Peyer's patch (tissue), 4 donors: ENCODE results near the gene SMCP. TPM values are rescaled to one million over a fixed set of nuclear protein-coding genes. Genes with fewer than 3 reads are reported as not detected.

Experiments
- DNase-seq, 3 donors: peaks; one replicate each; pipeline ENCODE4 v3.0.0-alpha.2; 2017 to 2019
- H3K27ac ChIP-seq, 4 donors: fragments of 200-600 bp; sonication (generic); one replicate each; pipeline ENCODE4 v1.5.1; 2016 to 2019
- H3K27me3 ChIP-seq, 2 donors: fragments of 200-600 bp; sonication (generic); one replicate each; pipeline ENCODE4 v1.5.1; 2019
- H3K36me3 ChIP-seq, 3 donors: fragments of 200-600 bp; sonication (generic); one replicate each; pipeline ENCODE4 v1.5.1; 2016 to 2019
- H3K4me1 ChIP-seq, 4 donors: fragments of 200-600 bp; sonication (generic); one replicate each; pipeline ENCODE4 v1.5.1; 2016 to 2019
- H3K4me3 ChIP-seq, 4 donors: fragments of 200-600 bp; sonication (generic); 1 replicate in 3 of 4; 2 replicates in 1 of 4; pipeline ENCODE4 v1.5.1; 2016 to 2019; ENCODE audit warnings: mild to moderate bottlenecking in 1 of 4
- H3K9me3 ChIP-seq, 4 donors: fragments of 200-600 bp; sonication (generic); one replicate each; pipeline ENCODE4 v1.5.1; 2016 to 2019; ENCODE audit warnings: mild to moderate bottlenecking in 1 of 4
- CTCF ChIP-seq, 6 experiments: fragments of 450-650 bp in 4 of 6; fragments of 200-600 bp in 2 of 6; sonication (generic) in 1 of 6; IDR thresholded peaks; one replicate each; pipeline ENCODE4 v1.5.1; 2017 to 2019; ENCODE audit warnings: antibody characterized with exemption in 6 of 6, mild to moderate bottlenecking in 3 of 6, moderate library complexity in 1 of 6
- POLR2A ChIP-seq, 2 donors: fragments of 450-650 bp; IDR thresholded peaks; one replicate each; pipeline ENCODE4 v1.5.1; 2017; ENCODE audit warnings: antibody characterized with exemption in 2 of 2, mild to moderate bottlenecking in 2 of 2, moderate library complexity in 2 of 2
- total RNA-seq, 4 donors: library from RNA; depleted of rRNA; stranded (reverse); fragments of >200 nt; gene quantifications; one replicate each; pipeline ENCODE4 v1.1.0, GENCODE V29; 2016

Gene SMCP
- total RNA-seq, 4 donors from 2014 or later = not detected

DNA sequence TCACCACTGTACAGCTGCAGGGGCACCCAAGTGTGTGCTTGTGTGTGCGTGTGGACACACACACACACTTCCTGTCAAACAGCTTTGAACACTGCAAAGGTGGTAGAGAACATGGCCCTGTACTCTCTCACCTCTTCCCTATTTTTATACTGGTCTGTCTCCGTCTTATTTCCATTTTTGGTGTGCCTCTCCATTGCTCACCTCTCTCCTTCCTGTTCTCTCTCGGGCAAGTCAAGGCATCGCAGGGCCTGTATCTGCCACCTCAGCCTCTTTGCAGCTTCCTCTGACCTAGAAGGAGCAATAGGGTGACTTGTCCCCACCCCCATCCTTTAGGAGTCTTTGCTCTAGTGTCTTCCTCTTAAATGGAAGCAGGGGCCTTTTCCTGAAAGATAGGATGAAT lies 2.2 kb downstream of the SMCP start:
- DNase-seq = no peak
- Histone ChIP-seq H3K27me3 (no peaks in the 10 kb centered on the region), H3K36me3 (no peaks in the 10 kb centered on the region), H3K4me3 (no peak overlapping the region), H3K4me1 (no peaks in the 10 kb centered on the region), H3K9me3 (no peaks in the 10 kb centered on the region), H3K27ac (no peak overlapping the region)
- TF ChIP-seq POLR2A (IDR thresholded peaks at IDR 0.05) (no peak), CTCF (IDR thresholded peaks at IDR 0.05) (no peak)

- no peak for DNase-seq
- TF ChIP-seq POLR2A (IDR thresholded peaks at IDR 0.05) = no peak
- no peak for TF ChIP-seq CTCF (IDR thresholded peaks at IDR 0.05)
- Histone ChIP-seq H3K4me3 (no peak overlapping the region), H3K36me3 (no peaks in the 10 kb centered on the region), H3K9me3 (no peaks in the 10 kb centered on the region), H3K4me1 (no peaks in the 10 kb centered on the region), H3K27ac (no peak overlapping the region), H3K27me3 (no peaks in the 10 kb centered on the region)
Observed at GRCh38 chr1:152880907-152881306, 2.8 kb downstream of the SMCP start.

DNA sequence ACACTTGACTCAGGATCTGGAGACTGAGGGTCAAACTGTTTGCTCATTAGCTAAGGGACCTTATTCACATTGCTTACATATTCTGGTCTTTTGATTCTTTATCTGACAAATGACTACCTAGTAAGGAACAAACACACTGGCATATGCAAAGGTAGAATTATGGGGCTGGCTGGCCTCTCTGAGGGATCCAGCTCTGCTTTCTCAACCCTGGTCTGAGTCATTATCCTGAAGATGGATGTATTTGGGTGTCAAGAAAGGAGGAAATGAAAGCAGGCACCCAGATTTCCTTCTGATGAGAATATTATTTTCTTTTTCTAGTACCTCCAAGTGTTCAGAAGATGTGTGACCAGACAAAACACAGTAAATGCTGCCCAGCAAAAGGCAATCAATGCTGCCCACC lies 6.0 kb downstream of the SMCP start:
- H3K4me1 ChIP-seq = no peaks in the 10 kb centered on the region
- no peaks in the 10 kb centered on the region for H3K36me3 ChIP-seq
- no peak overlapping the region for H3K27ac ChIP-seq
- H3K4me3 ChIP-seq = no peak overlapping the region
- no peaks in the 10 kb centered on the region for H3K9me3 ChIP-seq
- TF ChIP-seq CTCF (IDR thresholded peaks at IDR 0.05) (no peak), POLR2A (IDR thresholded peaks at IDR 0.05) (no peak)
- no peak for DNase-seq
- no peaks in the 10 kb centered on the region for H3K27me3 ChIP-seq

DNA sequence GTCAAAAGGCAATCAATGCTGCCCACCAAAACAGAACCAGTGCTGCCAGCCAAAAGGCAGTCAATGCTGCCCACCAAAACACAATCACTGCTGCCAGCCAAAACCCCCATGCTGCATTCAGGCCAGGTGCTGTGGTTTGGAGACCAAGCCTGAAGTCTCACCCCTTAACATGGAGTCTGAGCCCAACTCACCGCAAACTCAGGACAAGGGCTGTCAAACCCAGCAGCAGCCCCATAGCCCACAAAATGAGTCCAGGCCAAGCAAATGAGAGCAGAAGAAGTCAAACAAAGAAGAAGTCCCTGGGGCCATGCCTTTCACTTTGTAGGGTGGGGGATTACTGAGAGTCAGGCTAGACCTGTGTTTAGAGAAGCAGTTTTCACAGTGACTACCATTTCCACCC lies 6.4 kb downstream of the SMCP start:
- Histone ChIP-seq H3K9me3 (no peaks in the 10 kb centered on the region), H3K4me3 (no peak overlapping the region), H3K36me3 (no peaks in the 10 kb centered on the region), H3K27me3 (no peaks in the 10 kb centered on the region), H3K27ac (no peak overlapping the region), H3K4me1 (no peaks in the 10 kb centered on the region)
- TF ChIP-seq CTCF (IDR thresholded peaks at IDR 0.05) (no peak), POLR2A (IDR thresholded peaks at IDR 0.05) (no peak)
- no peak for DNase-seq

DNA sequence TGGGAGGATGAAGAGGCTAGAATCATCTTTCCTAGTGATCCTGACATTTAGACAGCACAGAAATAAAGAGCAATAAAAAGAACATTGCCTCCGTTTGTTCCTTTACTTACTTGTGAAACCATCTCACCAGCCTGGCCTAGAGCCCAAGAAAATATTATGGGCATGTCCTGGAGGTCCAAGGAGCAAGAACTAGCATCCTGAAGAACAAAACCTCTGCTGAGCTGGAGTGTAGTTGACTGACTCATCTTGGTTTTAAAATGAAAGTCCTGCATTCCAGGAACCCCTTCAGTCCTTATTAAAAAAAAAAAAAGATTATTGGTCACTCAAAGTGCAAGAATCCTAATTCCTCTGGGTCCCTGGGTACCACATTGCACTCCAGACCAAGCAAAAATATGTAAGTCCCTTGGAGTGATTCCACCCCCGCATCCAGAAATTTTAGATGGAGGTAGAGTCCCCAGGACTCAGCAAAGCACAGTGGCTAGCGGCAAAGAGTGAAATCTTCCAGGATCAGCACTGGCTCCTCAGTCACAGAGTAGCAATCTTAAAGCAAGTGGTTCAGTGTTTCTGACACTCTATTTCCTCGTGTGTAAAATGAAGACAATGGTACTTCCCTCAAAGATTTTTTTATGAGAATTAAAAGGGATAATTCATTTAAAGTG lies 7.0 kb downstream of the SMCP start:
- no peak for DNase-seq
- no peaks in the 10 kb centered on the region for H3K36me3 ChIP-seq
- no peak overlapping the region for H3K4me3 ChIP-seq
- no peaks in the 10 kb centered on the region for H3K27me3 ChIP-seq
- H3K27ac ChIP-seq = no peak overlapping the region
- no peaks in the 10 kb centered on the region for H3K9me3 ChIP-seq
- TF ChIP-seq POLR2A (IDR thresholded peaks at IDR 0.05) (no peak), CTCF (IDR thresholded peaks at IDR 0.05) (no peak)
- H3K4me1 ChIP-seq = no peaks in the 10 kb centered on the region

DNA sequence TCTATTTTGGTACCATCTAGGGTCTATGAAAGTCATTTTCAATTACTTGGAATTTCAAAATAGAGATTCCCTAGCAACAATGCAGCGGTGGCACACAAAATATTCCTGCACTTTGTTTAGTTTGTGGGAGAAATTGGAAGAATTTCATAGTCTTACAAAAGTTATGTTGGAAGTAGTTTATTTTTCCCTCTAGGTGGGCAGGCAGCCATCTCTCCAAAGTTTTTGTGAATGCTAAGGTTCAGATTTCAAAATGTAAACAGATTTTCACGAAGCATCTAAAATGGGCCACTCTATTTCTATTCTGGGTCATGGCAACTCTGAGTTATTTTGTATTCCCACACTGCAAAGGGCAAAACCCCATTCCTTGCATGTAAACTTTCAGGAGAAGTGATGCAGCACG lies 8.0 kb downstream of the SMCP start:
- H3K27me3 ChIP-seq = no peaks in the 10 kb centered on the region
- no peak overlapping the region for H3K4me3 ChIP-seq
- H3K27ac ChIP-seq = no peak overlapping the region
- no peaks in the 10 kb centered on the region for H3K4me1 ChIP-seq
- DNase-seq = no peak
- H3K9me3 ChIP-seq = no peaks in the 10 kb centered on the region
- TF ChIP-seq POLR2A (IDR thresholded peaks at IDR 0.05) (no peak), CTCF (IDR thresholded peaks at IDR 0.05) (no peak)
- no peaks in the 10 kb centered on the region for H3K36me3 ChIP-seq
